ENCODE data around the gene LRRC4C.

Gene LRRC4C

DNA sequence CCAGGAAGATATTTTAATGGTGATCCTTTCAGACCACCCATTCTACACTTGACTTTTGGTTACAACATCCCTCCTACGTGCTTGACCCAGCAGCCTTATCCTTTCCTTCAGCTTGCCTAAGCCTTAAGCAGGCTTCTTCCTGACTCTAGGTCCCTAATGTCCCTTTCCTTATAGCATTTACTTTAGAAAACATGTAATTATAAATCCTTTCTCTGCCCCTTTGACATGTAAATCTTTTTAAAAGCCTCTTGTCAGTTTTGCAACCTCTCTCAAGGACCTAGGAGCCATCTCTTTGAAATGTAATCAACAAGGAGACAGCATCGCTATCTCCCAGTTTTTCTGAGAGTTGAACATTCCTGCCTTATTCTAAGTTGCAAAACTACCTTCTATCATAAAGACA lies 1255.2 kb downstream of the LRRC4C start:
- TF ChIP-seq, protein P1, sequence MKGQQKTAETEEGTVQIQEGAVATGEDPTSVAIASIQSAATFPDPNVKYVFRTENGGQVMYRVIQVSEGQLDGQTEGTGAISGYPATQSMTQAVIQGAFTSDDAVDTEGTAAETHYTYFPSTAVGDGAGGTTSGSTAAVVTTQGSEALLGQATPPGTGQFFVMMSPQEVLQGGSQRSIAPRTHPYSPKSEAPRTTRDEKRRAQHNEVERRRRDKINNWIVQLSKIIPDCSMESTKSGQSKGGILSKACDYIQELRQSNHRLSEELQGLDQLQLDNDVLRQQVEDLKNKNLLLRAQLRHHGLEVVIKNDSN (IDR thresholded peaks at IDR 0.05), result no peak
- TF ChIP-seq YY1 (IDR thresholded peaks at IDR 0.05; ENCODE audit: low read depth) (no peak), TAF1 (IDR thresholded peaks at IDR 0.05; ENCODE audit: low read depth) (no peak), RAD21 (IDR thresholded peaks at IDR 0.05; ENCODE audit: low read depth) (no peak), ZBTB7A (IDR thresholded peaks at IDR 0.05; ENCODE audit: low read depth) (no peak), CREB1 (IDR thresholded peaks at IDR 0.05; ENCODE audit: low read depth) (no peak), NFIC (IDR thresholded peaks at IDR 0.05) (no peak), EGR1 (IDR thresholded peaks at IDR 0.05) (no peak), TCF12 (IDR thresholded peaks at IDR 0.05; ENCODE audit: low read depth) (no peak), TEAD4 (IDR thresholded peaks at IDR 0.05) (no peak)

DNA sequence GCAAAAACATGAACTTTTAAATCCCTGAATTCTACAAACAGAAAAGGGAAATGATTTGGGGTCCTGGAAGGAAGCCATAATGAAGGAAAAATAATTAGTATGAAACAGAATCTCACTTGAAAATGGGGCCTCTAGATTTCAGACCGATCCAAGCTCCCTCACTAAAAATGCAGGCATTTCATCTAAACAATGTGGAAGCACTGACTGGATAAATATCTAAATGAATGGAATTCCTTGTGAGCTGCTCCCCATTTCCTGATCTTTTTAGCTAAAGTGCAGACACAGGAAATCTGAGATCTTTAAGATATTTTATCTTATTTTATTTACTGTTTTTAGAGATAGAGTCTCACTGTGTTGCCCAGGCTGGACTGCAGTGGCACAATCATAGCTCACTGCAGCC lies 1255.8 kb downstream of the LRRC4C start:
- TF ChIP-seq FOXM1 (IDR thresholded peaks at IDR 0.05; ENCODE audit: borderline replicate concordance, low read depth) (no peak), NFIC (IDR thresholded peaks at IDR 0.05) (no peak), TEAD4 (IDR thresholded peaks at IDR 0.05) (no peak), EGR1 (IDR thresholded peaks at IDR 0.05) (no peak), CREB1 (IDR thresholded peaks at IDR 0.05; ENCODE audit: low read depth) (no peak), EP300 (IDR thresholded peaks at IDR 0.05; ENCODE audit: borderline replicate concordance) (no peak), CEBPB (IDR thresholded peaks at IDR 0.05) (no peak), TAF1 (IDR thresholded peaks at IDR 0.05; ENCODE audit: low read depth) (no peak), ZBTB7A (IDR thresholded peaks at IDR 0.05; ENCODE audit: low read depth) (no peak), TCF12 (IDR thresholded peaks at IDR 0.05; ENCODE audit: low read depth) (no peak), RAD21 (IDR thresholded peaks at IDR 0.05; ENCODE audit: low read depth) (no peak)
- TF ChIP-seq, protein P2, sequence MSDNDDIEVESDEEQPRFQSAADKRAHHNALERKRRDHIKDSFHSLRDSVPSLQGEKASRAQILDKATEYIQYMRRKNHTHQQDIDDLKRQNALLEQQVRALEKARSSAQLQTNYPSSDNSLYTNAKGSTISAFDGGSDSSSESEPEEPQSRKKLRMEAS (IDR thresholded peaks at IDR 0.05), result no peak
- TF ChIP-seq, protein P3, sequence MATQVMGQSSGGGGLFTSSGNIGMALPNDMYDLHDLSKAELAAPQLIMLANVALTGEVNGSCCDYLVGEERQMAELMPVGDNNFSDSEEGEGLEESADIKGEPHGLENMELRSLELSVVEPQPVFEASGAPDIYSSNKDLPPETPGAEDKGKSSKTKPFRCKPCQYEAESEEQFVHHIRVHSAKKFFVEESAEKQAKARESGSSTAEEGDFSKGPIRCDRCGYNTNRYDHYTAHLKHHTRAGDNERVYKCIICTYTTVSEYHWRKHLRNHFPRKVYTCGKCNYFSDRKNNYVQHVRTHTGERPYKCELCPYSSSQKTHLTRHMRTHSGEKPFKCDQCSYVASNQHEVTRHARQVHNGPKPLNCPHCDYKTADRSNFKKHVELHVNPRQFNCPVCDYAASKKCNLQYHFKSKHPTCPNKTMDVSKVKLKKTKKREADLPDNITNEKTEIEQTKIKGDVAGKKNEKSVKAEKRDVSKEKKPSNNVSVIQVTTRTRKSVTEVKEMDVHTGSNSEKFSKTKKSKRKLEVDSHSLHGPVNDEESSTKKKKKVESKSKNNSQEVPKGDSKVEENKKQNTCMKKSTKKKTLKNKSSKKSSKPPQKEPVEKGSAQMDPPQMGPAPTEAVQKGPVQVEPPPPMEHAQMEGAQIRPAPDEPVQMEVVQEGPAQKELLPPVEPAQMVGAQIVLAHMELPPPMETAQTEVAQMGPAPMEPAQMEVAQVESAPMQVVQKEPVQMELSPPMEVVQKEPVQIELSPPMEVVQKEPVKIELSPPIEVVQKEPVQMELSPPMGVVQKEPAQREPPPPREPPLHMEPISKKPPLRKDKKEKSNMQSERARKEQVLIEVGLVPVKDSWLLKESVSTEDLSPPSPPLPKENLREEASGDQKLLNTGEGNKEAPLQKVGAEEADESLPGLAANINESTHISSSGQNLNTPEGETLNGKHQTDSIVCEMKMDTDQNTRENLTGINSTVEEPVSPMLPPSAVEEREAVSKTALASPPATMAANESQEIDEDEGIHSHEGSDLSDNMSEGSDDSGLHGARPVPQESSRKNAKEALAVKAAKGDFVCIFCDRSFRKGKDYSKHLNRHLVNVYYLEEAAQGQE (IDR thresholded peaks at IDR 0.05; ENCODE audit: low read depth), result no peak
- TF ChIP-seq, protein P1 (IDR thresholded peaks at IDR 0.05), result no peak

DNA sequence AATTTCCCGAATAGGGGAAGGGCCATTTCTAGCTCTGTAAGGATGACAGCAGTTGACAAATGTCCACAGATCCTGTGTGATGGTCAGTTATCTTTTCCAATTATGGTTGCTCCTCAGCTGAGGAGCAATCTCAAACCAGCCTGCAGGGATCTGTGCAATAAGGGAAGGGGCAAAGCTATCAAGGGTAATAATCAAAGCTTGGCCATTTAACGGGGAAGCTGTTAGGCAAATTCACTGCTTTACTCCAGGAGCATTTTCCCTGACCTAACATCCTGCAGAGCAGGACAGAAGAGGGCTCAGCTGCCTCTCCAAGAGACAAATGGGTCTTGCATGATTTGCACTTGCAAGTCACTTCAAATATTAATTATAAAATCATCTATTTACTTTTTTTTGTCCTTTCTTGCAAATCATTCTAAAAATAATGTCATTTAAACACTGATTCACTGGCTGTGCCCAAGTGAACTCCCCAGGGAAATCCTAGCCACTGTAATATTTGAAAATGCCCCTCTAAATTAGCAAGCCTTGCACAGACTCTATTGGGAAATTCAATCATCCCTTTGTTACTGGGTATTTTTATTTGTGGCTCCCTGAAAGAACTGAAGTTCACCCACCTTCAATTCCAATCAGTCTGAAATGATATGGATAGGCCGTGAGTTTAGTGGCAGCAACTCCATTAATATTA lies 1256.7 kb downstream of the LRRC4C start:
- TF ChIP-seq RAD21 (IDR thresholded peaks at IDR 0.05; ENCODE audit: low read depth) (no peak), CEBPB (IDR thresholded peaks at IDR 0.05) (no peak), TAF1 (IDR thresholded peaks at IDR 0.05; ENCODE audit: low read depth) (no peak), ZBTB7A (IDR thresholded peaks at IDR 0.05; ENCODE audit: low read depth) (no peak), TCF12 (IDR thresholded peaks at IDR 0.05; ENCODE audit: low read depth) (no peak)

DNA sequence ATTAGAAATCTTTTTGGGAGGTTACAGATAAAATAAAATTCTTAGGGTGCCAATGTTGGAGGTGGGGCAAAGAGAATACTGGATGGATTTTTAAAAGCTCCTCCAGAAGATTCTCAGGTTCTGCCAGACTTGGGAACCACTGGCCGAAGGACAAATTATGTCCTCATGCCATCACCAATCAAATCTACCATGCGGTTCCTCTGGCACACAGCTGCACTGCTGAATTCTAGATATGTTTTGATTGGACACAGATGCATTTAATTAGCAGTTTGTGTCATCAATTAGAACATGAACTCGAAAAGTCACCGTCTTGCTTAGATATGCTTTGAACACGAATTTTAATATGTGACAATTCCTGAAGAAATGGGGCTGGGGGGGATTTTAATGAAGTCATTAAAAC lies 1269.2 kb downstream of the LRRC4C start:
- TF ChIP-seq CEBPB (IDR thresholded peaks at IDR 0.05) (no peak), CREB1 (IDR thresholded peaks at IDR 0.05; ENCODE audit: low read depth) (no peak), EGR1 (IDR thresholded peaks at IDR 0.05) (no peak), ZBTB7A (IDR thresholded peaks at IDR 0.05; ENCODE audit: low read depth) (no peak), TCF12 (IDR thresholded peaks at IDR 0.05; ENCODE audit: low read depth) (no peak), TEAD4 (IDR thresholded peaks at IDR 0.05) (no peak), EP300 (IDR thresholded peaks at IDR 0.05; ENCODE audit: borderline replicate concordance) (no peak), FOXM1 (IDR thresholded peaks at IDR 0.05; ENCODE audit: borderline replicate concordance, low read depth) (no peak), TAF1 (IDR thresholded peaks at IDR 0.05; ENCODE audit: low read depth) (no peak)
- TF ChIP-seq, protein P3 (IDR thresholded peaks at IDR 0.05; ENCODE audit: low read depth), result no peak
- TF ChIP-seq, protein P2 (IDR thresholded peaks at IDR 0.05), result no peak
- TF ChIP-seq, protein P1 (IDR thresholded peaks at IDR 0.05), result no peak

DNA sequence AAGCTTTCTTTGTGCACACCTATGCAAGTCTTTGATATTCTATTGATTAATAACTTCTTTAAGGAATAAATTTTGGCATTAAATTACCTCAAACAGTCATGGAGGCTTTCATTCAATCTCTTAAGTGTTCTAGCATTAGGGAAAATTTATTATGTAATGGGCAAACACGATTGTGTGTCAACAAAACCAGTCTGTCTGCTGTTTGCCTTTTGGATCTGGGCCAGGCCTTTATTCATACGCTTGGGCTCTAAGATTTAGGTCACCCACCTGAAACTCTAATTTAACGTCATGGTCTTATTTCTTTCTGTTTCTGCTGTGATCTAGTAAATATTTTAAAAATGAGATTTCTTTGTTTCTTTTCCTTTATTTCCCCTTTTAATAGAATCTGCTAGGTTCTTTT lies 1270.6 kb downstream of the LRRC4C start:
- TF ChIP-seq EGR1 (IDR thresholded peaks at IDR 0.05), result no peak
- no peak for TF ChIP-seq YY1 (IDR thresholded peaks at IDR 0.05; ENCODE audit: low read depth)
- no peak for TF ChIP-seq TCF12 (IDR thresholded peaks at IDR 0.05; ENCODE audit: low read depth)
- no peak for TF ChIP-seq TEAD4 (IDR thresholded peaks at IDR 0.05)
- no peak for TF ChIP-seq NFIC (IDR thresholded peaks at IDR 0.05)
- TF ChIP-seq, protein P2 (IDR thresholded peaks at IDR 0.05), result no peak
- TF ChIP-seq FOXM1 (IDR thresholded peaks at IDR 0.05; ENCODE audit: borderline replicate concordance, low read depth), result no peak
